ENCODE results near the gene PLEKHD1. TPM values are rescaled to one million over a fixed set of nuclear protein-coding genes. Genes with fewer than 3 reads are reported as not detected.
A peak's percentile ranks its signal among the peaks of the same experiment; 100 is the strongest.

Gene PLEKHD1
- total RNA-seq, 1 experiment from 2014 or later: 0.31 TPM

- DNase-seq (ENCODE audit: low spot score): peak; percentile 82
- in situ Hi-C loops (cut with HindIII; ENCODE audit: low sequenced_read_pairs): no loop called here
These were observed 16.9 kb downstream of the PLEKHD1 start for GRCh38 chr14:69501423-69501838.

GRCh38 chr14:69504775-69505174, 20.2 kb downstream of the PLEKHD1 start:
- peak; percentile 82 for DNase-seq (ENCODE audit: low spot score)

GRCh38 chr14:69505338-69506240, 21.1 kb downstream of the PLEKHD1 start:
- in situ Hi-C loops (cut with HindIII; ENCODE audit: low sequenced_read_pairs): no loop called here
- no peak for DNase-seq (ENCODE audit: low spot score)

More at GRCh38 chr14:69504775-69505174, 20.2 kb downstream of the PLEKHD1 start:
- in situ Hi-C loops (cut with HindIII; ENCODE audit: low sequenced_read_pairs): no loop called here

- in situ Hi-C loops (cut with HindIII; ENCODE audit: low sequenced_read_pairs): no loop called here
- no peak for DNase-seq (ENCODE audit: low spot score)
These were observed 21.7 kb downstream of the PLEKHD1 start for GRCh38 chr14:69506241-69506595.

GRCh38 chr14:69518289-69519101, 34.0 kb downstream of the PLEKHD1 start:
- DNase-seq (ENCODE audit: low spot score): no peak
- in situ Hi-C loops (cut with HindIII; ENCODE audit: low sequenced_read_pairs): no loop called here

GRCh38 chr14:69519204-69520100, 34.9 kb downstream of the PLEKHD1 start:
- in situ Hi-C loops (cut with HindIII; ENCODE audit: low sequenced_read_pairs): no loop called here
- DNase-seq (ENCODE audit: low spot score): no peak

GRCh38 chr14:69522026-69522425, 37.5 kb downstream of the PLEKHD1 start:
- DNase-seq (ENCODE audit: low spot score): no peak
- in situ Hi-C loops (cut with HindIII; ENCODE audit: low sequenced_read_pairs): no loop called here

GRCh38 chr14:69525896-69526295, 41.4 kb downstream of the PLEKHD1 start:
- in situ Hi-C loops (cut with HindIII; ENCODE audit: low sequenced_read_pairs): no loop called here
- DNase-seq (ENCODE audit: low spot score): no peak

GRCh38 chr14:69527635-69528034, 43.1 kb downstream of the PLEKHD1 start:
- DNase-seq (ENCODE audit: low spot score): no peak
- in situ Hi-C loops (cut with HindIII; ENCODE audit: low sequenced_read_pairs): no loop called here

- in situ Hi-C loops (cut with HindIII; ENCODE audit: low sequenced_read_pairs): no loop called here
- DNase-seq (ENCODE audit: low spot score): no peak
These were observed 43.6 kb downstream of the PLEKHD1 start for GRCh38 chr14:69528143-69528542.

- in situ Hi-C loops (cut with HindIII; ENCODE audit: low sequenced_read_pairs): no loop called here
These were observed 44.4 kb downstream of the PLEKHD1 start for GRCh38 chr14:69528930-69529329.

GRCh38 chr14:69529563-69529962, 45.0 kb downstream of the PLEKHD1 start:
- no peak for DNase-seq (ENCODE audit: low spot score)
- in situ Hi-C loops (cut with HindIII; ENCODE audit: low sequenced_read_pairs): no loop called here

More at GRCh38 chr14:69528930-69529329, 44.4 kb downstream of the PLEKHD1 start:
- no peak for DNase-seq (ENCODE audit: low spot score)

- in situ Hi-C loops (cut with HindIII; ENCODE audit: low sequenced_read_pairs): no loop called here
- no peak for DNase-seq (ENCODE audit: low spot score)
These were observed 45.6 kb downstream of the PLEKHD1 start for GRCh38 chr14:69530095-69530494.

GRCh38 chr14:69531135-69531534, 46.6 kb downstream of the PLEKHD1 start:
- no peak for DNase-seq (ENCODE audit: low spot score)
- in situ Hi-C loops (cut with HindIII; ENCODE audit: low sequenced_read_pairs): no loop called here

GRCh38 chr14:69532561-69533340, 48.2 kb downstream of the PLEKHD1 start:
- no peak for DNase-seq (ENCODE audit: low spot score)
- in situ Hi-C loops (cut with HindIII; ENCODE audit: low sequenced_read_pairs): no loop called here

- in situ Hi-C loops (cut with HindIII; ENCODE audit: low sequenced_read_pairs): no loop called here
- peak; percentile 87 for DNase-seq (ENCODE audit: low spot score)
These were observed 50.8 kb downstream of the PLEKHD1 start for GRCh38 chr14:69535230-69535848.

- no peak for DNase-seq (ENCODE audit: low spot score)
- in situ Hi-C loops (cut with HindIII; ENCODE audit: low sequenced_read_pairs): no loop called here
These were observed 52.4 kb downstream of the PLEKHD1 start for GRCh38 chr14:69536971-69537370.

- DNase-seq (ENCODE audit: low spot score): no peak
- in situ Hi-C loops (cut with HindIII; ENCODE audit: low sequenced_read_pairs): no loop called here
These were observed 53.4 kb downstream of the PLEKHD1 start for GRCh38 chr14:69537900-69538299.

All from G401 (cell line).